ENCODE measurements around the gene PAN2.

The PAN2 gene

GRCh38 chr12:56267443-56268071 is 66.2 kb downstream of the PAN2 start:
- no peak for DNase-seq

GRCh38 chr12:56266693-56267442 is 66.9 kb downstream of the PAN2 start, which contains the start of gene COQ10A:
Gene COQ10A (plus strand): TSS chr12:56266942. CDS start chr12:56267119, 177 bp downstream.
- peak; percentile 92 for DNase-seq

Measured in CD4-positive, alpha-beta T cell treated with Interleukin-10 for 1 hour (primary cell).